Activated T-cell treated with anti-CD3 and anti-CD28 coated beads, Interleukin-2, amount 50 U/mL, for 72 hours (primary cell): ENCODE measurements around the gene MEGF11. TPM values are rescaled to one million over a fixed set of nuclear protein-coding genes. Genes with fewer than 3 reads are reported as not detected.
"Not testable (repeated sequence)": the region's sequence is repeated elsewhere in the genome, so short reads cannot be mapped to it uniquely, and the experiment has no call there.

ENCODE experiments used
- ATAC-seq, 2 donors: fragments of 150-1000 bp; cut with Tn5 transposase; replicated peaks in 1 of 2; 2 replicates each; pipeline ENCODE4 v1.10.0; 2021; ENCODE audit warnings: moderate library complexity in 2 of 2, mild to moderate bottlenecking in 1 of 2
- DNase-seq, 2 donors: peaks; one replicate each; pipeline ENCODE4 v3.0.0; 2021 to 2022; ENCODE audit warnings: mixed read lengths in 1 of 2
- H3K27ac Mint-ChIP-seq: one replicate; pipeline ENCODE4 v1.8.0; 2022; ENCODE audit warnings: mild to moderate bottlenecking, moderate library complexity, mixed read lengths
- H3K27me3 Mint-ChIP-seq: one replicate; pipeline ENCODE4 v1.8.0; 2022; ENCODE audit warnings: low read depth, mixed read lengths
- H3K36me3 Mint-ChIP-seq, 2 donors: one replicate each; pipeline ENCODE4 v1.8.0; 2022; ENCODE audit warnings: mixed read lengths in 2 of 2, mild to moderate bottlenecking in 1 of 2; ENCODE audit not compliant: insufficient read depth in 2 of 2
- H3K4me1 Mint-ChIP-seq: one replicate; pipeline ENCODE4 v1.8.0; 2022; ENCODE audit warnings: low read depth, mixed read lengths
- H3K4me3 Mint-ChIP-seq, 2 donors: one replicate each; pipeline ENCODE4 v1.8.0; 2022; ENCODE audit warnings: mild to moderate bottlenecking in 2 of 2, mixed read lengths in 2 of 2, moderate library complexity in 2 of 2
- H3K9me3 Mint-ChIP-seq, 2 donors: one replicate each; pipeline ENCODE4 v1.8.0; 2022; ENCODE audit warnings: mixed read lengths in 2 of 2
- total RNA-seq, 2 donors: library from RNA; stranded (reverse); gene quantifications; one replicate each; pipeline ENCODE4 v1.2.3, GENCODE V29; 2022

The MEGF11 gene
- total RNA-seq, 2 donors from 2014 or later: not detected

- H3K27me3 Mint-ChIP-seq: peaks cover 26% of the 10 kb centered on the region
- not testable (repeated sequence) for H3K27ac Mint-ChIP-seq, H3K36me3 Mint-ChIP-seq, DNase-seq, H3K4me3 Mint-ChIP-seq, H3K4me1 Mint-ChIP-seq, H3K9me3 Mint-ChIP-seq, ATAC-seq
Observed at GRCh38 chr15:66262837-66263236, 9.3 kb upstream of the MEGF11 start.

- Mint-ChIP-seq H3K27me3 (peaks cover 39% of the 10 kb centered on the region), H3K36me3 (peaks cover 3 to 7% of the 10 kb centered on the region in 2 donors), H3K4me1 (no peaks in the 10 kb centered on the region), H3K9me3 (peaks cover 6 to 7% of the 10 kb centered on the region in 2 donors), H3K4me3 (no peak overlapping the region), H3K27ac (no peak overlapping the region)
- no peak for ATAC-seq
- DNase-seq: no peak
Observed at GRCh38 chr15:66261056-66261455, 7.5 kb upstream of the MEGF11 start.

GRCh38 chr15:66256692-66257091, 3.1 kb upstream of the MEGF11 start:
- H3K4me3 Mint-ChIP-seq: no peak overlapping the region
- H3K27ac Mint-ChIP-seq: no peak overlapping the region
- ATAC-seq: no peak
- H3K36me3 Mint-ChIP-seq: peaks cover 0 to 3% of the 10 kb centered on the region in 2 donors
- H3K27me3 Mint-ChIP-seq: peaks cover 55% of the 10 kb centered on the region
- H3K4me1 Mint-ChIP-seq: peaks cover 9% of the 10 kb centered on the region
- H3K9me3 Mint-ChIP-seq: no peaks in the 10 kb centered on the region
- no peak for DNase-seq

- peaks cover 61% of the 10 kb centered on the region for H3K27me3 Mint-ChIP-seq
- ATAC-seq (no peak), DNase-seq (no peak)
- H3K27ac Mint-ChIP-seq: no peak overlapping the region
- peak overlapping the region in 1 of 2 donors; percentile 52 for H3K4me3 Mint-ChIP-seq
- peaks cover 9% of the 10 kb centered on the region for H3K4me1 Mint-ChIP-seq
- peaks cover 0 to 3% of the 10 kb centered on the region in 2 donors for H3K36me3 Mint-ChIP-seq
- no peaks in the 10 kb centered on the region for H3K9me3 Mint-ChIP-seq
Observed at GRCh38 chr15:66254951-66255676, 1.6 kb upstream of the MEGF11 start.

- peak in 1 of 2 donors; percentile 4 for DNase-seq
- peaks cover 0 to 3% of the 10 kb centered on the region in 2 donors for H3K36me3 Mint-ChIP-seq
- no peaks in the 10 kb centered on the region for H3K9me3 Mint-ChIP-seq
- peaks cover 69% of the 10 kb centered on the region for H3K27me3 Mint-ChIP-seq
- H3K4me3 Mint-ChIP-seq: peak overlapping the region; percentile 79 to 82
- ATAC-seq: no peak
- H3K4me1 Mint-ChIP-seq: peaks cover 9% of the 10 kb centered on the region
- H3K27ac Mint-ChIP-seq: no peak overlapping the region
Observed at GRCh38 chr15:66254089-66254950, 770 bp upstream of the MEGF11 start.

- peak; percentile 34 to 39 for DNase-seq
- Mint-ChIP-seq H3K4me3 (peak overlapping the region; percentile 82 to 83), H3K36me3 (peaks cover 0 to 3% of the 10 kb centered on the region in 2 donors), H3K27ac (no peak overlapping the region), H3K4me1 (peaks cover 9% of the 10 kb centered on the region), H3K27me3 (peaks cover 82% of the 10 kb centered on the region), H3K9me3 (no peaks in the 10 kb centered on the region)
- ATAC-seq: peak; percentile 51 to 59
Observed at GRCh38 chr15:66252685-66253417, 699 bp downstream of the MEGF11 start.

GRCh38 chr15:66251790-66252684, 1.5 kb downstream of the MEGF11 start:
- no peaks in the 10 kb centered on the region for H3K9me3 Mint-ChIP-seq
- H3K4me3 Mint-ChIP-seq: peak overlapping the region; percentile 82 to 83
- peaks cover 9% of the 10 kb centered on the region for H3K4me1 Mint-ChIP-seq
- peaks cover 76% of the 10 kb centered on the region for H3K27me3 Mint-ChIP-seq
- H3K27ac Mint-ChIP-seq: no peak overlapping the region
- peak; percentile 68 to 72 for DNase-seq
- H3K36me3 Mint-ChIP-seq: peaks cover 0 to 3% of the 10 kb centered on the region in 2 donors
- peak; percentile 80 to 84 for ATAC-seq

- Mint-ChIP-seq H3K27ac (no peak overlapping the region), H3K27me3 (peaks cover 68% of the 10 kb centered on the region), H3K4me1 (peaks cover 9% of the 10 kb centered on the region), H3K9me3 (no peaks in the 10 kb centered on the region), H3K4me3 (peak overlapping the region; percentile 57 to 62), H3K36me3 (peaks cover 0 to 3% of the 10 kb centered on the region in 2 donors)
- DNase-seq: no peak
- no peak for ATAC-seq
Observed at GRCh38 chr15:66251065-66251789, 2.3 kb downstream of the MEGF11 start.

GRCh38 chr15:66249605-66250174, 3.9 kb downstream of the MEGF11 start:
- Mint-ChIP-seq H3K27me3 (peaks cover 52% of the 10 kb centered on the region), H3K4me3 (no peak overlapping the region)
- no peak for ATAC-seq

GRCh38 chr15:66246937-66247336, 6.6 kb downstream of the MEGF11 start:
- Mint-ChIP-seq H3K36me3 (no peaks in the 10 kb centered on the region), H3K4me3 (no peak overlapping the region), H3K27ac (no peak overlapping the region), H3K4me1 (no peaks in the 10 kb centered on the region), H3K9me3 (no peaks in the 10 kb centered on the region), H3K27me3 (peaks cover 40% of the 10 kb centered on the region)
- DNase-seq: no peak
- no peak for ATAC-seq

More at GRCh38 chr15:66249605-66250174, 3.9 kb downstream of the MEGF11 start:
- no peak overlapping the region for H3K27ac Mint-ChIP-seq
- H3K36me3 Mint-ChIP-seq: peaks cover 0 to 3% of the 10 kb centered on the region in 2 donors
- H3K4me1 Mint-ChIP-seq: peaks cover 9% of the 10 kb centered on the region
- DNase-seq: no peak
- no peaks in the 10 kb centered on the region for H3K9me3 Mint-ChIP-seq

GRCh38 chr15:66245832-66246231, 7.7 kb downstream of the MEGF11 start:
- ATAC-seq, H3K4me1 Mint-ChIP-seq, H3K4me3 Mint-ChIP-seq, H3K36me3 Mint-ChIP-seq, H3K9me3 Mint-ChIP-seq, H3K27ac Mint-ChIP-seq, DNase-seq: not testable (repeated sequence)
- H3K27me3 Mint-ChIP-seq: peaks cover 30% of the 10 kb centered on the region
